Stomach smooth muscle (tissue), 2 donors: ENCODE data around the gene GSS.

ENCODE experiments used
- H3K27ac ChIP-seq: one replicate; pipeline ENCODE4 v1.7.0; 2013; ENCODE audit warnings: mild to moderate bottlenecking, low read length, inconsistent platforms
- H3K27me3 ChIP-seq, 2 donors: one replicate each; pipeline ENCODE4 v1.7.0; 2013; ENCODE audit warnings: low read length in 2 of 2; ENCODE audit not compliant: insufficient read depth in 2 of 2, control insufficient read depth in 1 of 2
- H3K36me3 ChIP-seq, 2 donors: one replicate each; pipeline ENCODE4 v1.7.0; 2013; ENCODE audit warnings: low read length in 2 of 2; ENCODE audit not compliant: control insufficient read depth in 2 of 2, insufficient read depth in 2 of 2
- H3K4me1 ChIP-seq: one replicate; pipeline ENCODE4 v1.7.0; 2013; ENCODE audit warnings: low read length; ENCODE audit not compliant: control insufficient read depth, insufficient read depth
- H3K4me3 ChIP-seq, 2 donors: one replicate each; pipeline ENCODE4 v1.7.0; 2013; ENCODE audit warnings: low read length in 2 of 2
- H3K9ac ChIP-seq, 2 donors: one replicate each; pipeline ENCODE4 v1.7.0; 2013; ENCODE audit warnings: low read length in 2 of 2, mild to moderate bottlenecking in 1 of 2
- H3K9me3 ChIP-seq, 2 donors: one replicate each; pipeline ENCODE4 v1.7.0; 2013; ENCODE audit warnings: low read length in 2 of 2; ENCODE audit not compliant: control insufficient read depth in 2 of 2
- donor health status: healthy.
- donor health status: Pancreatic carcinoma.

Gene GSS

DNA sequence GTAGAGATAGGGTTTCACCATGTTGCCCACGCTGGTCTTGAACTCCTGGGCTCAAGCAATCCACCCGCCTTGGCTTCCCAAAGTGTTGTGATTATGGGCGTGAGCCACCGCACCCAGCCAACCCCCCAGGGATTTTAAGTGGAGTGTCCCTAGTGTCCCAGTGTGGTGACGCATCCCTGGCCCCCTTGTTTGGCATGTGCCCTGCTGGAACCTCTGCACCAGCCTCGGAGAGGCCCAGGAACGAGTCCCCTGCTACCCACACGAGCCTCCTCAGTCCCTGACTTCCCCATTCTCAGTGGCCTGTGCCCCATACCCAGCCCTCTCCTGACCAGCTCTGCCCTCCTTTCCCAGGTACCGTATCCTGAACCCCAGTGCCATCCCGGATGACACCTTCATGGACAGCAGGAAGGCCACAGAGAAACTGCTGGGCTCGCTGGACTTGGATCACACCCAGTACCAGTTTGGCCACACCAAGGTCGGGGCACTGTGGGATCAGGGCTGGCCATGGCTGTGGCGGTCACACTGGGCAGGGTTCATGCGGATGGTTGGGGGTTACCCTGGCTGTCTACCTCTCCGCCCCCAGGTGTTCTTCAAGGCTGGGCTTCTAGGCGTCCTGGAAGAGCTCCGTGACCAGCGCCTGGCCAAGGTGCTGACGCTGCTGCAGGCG lies 37.3 kb upstream of the GSS start:
- H3K9ac ChIP-seq = no peak overlapping the region
- H3K4me3 ChIP-seq = no peak overlapping the region
- no peak overlapping the region for H3K27ac ChIP-seq
- H3K36me3 ChIP-seq = peaks cover 11 to 24% of the 10 kb centered on the region in 2 donors
- H3K27me3 ChIP-seq = no peaks in the 10 kb centered on the region
- H3K9me3 ChIP-seq = no peaks in the 10 kb centered on the region
- H3K4me1 ChIP-seq = peaks cover 8% of the 10 kb centered on the region

- Histone ChIP-seq H3K9me3 (no peaks in the 10 kb centered on the region), H3K4me1 (no peaks in the 10 kb centered on the region), H3K36me3 (peaks cover 10 to 19% of the 10 kb centered on the region in 2 donors), H3K27ac (no peak overlapping the region), H3K4me3 (no peak overlapping the region), H3K27me3 (no peaks in the 10 kb centered on the region), H3K9ac (no peak overlapping the region)
These were observed 35.1 kb upstream of the GSS start for GRCh38 chr20:34990661-34991214.

GRCh38 chr20:34990231-34990630 lies 34.6 kb upstream of the GSS start:
- Histone ChIP-seq H3K9me3 (no peaks in the 10 kb centered on the region), H3K36me3 (peaks cover 7 to 15% of the 10 kb centered on the region in 2 donors), H3K27ac (no peak overlapping the region), H3K4me1 (no peaks in the 10 kb centered on the region), H3K9ac (no peak overlapping the region), H3K4me3 (no peak overlapping the region), H3K27me3 (no peaks in the 10 kb centered on the region)

- H3K27ac ChIP-seq = no peak overlapping the region
- H3K4me3 ChIP-seq = no peak overlapping the region
- H3K9me3 ChIP-seq = no peaks in the 10 kb centered on the region
- H3K9ac ChIP-seq = no peak overlapping the region
- H3K36me3 ChIP-seq = peaks cover 4 to 12% of the 10 kb centered on the region in 2 donors
- no peaks in the 10 kb centered on the region for H3K4me1 ChIP-seq
- H3K27me3 ChIP-seq = no peaks in the 10 kb centered on the region
These were observed 34.1 kb upstream of the GSS start for GRCh38 chr20:34989670-34990069.

DNA sequence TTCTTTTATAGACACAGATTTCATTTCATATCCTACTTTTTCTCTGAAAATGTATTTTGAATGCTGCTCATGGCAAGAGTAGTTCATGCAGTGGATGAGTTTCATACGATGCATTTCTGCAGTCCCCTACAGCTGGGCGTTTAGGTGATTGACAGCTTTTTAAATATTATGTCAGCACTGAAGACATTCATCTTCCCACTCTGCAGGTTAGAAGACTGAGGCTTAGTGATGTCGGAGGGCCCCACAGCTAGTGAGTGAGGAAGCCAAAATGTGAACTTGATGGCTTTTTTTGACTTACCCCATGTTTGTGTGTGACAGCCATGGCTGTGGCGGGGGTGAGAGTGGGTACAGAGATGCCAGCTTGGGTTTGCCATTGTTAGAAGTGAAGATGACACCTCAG lies 33.5 kb upstream of the GSS start:
- no peaks in the 10 kb centered on the region for H3K4me1 ChIP-seq
- no peaks in the 10 kb centered on the region for H3K9me3 ChIP-seq
- peaks cover 4 to 10% of the 10 kb centered on the region in 2 donors for H3K36me3 ChIP-seq
- H3K9ac ChIP-seq = no peak overlapping the region
- peaks cover 2% of the 10 kb centered on the region in 2 donors for H3K27me3 ChIP-seq
- H3K27ac ChIP-seq = no peak overlapping the region
- H3K4me3 ChIP-seq = no peak overlapping the region

DNA sequence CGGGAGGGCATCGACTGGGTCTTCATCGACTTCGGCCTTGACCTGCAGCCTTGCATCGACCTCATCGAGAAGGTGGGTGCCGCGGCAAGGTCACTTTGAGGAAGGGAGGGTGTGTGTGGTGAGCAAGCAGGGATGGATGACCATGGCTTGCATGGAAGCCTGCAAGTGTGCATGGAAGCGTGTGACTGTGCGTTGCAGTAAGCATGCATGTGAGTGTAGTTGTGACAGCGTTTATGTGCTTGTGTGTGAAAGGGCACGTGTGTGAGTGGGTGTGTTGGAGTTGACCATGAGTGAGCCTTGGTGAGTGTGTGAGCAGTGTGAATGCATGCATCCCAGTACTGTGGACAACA lies 32.6 kb upstream of the GSS start:
- Histone ChIP-seq H3K27ac (no peak overlapping the region), H3K4me1 (no peaks in the 10 kb centered on the region), H3K9me3 (no peaks in the 10 kb centered on the region), H3K36me3 (peaks cover 3% of the 10 kb centered on the region in 2 donors), H3K27me3 (peaks cover 11% of the 10 kb centered on the region in 2 donors), H3K9ac (no peak overlapping the region), H3K4me3 (no peak overlapping the region)

DNA sequence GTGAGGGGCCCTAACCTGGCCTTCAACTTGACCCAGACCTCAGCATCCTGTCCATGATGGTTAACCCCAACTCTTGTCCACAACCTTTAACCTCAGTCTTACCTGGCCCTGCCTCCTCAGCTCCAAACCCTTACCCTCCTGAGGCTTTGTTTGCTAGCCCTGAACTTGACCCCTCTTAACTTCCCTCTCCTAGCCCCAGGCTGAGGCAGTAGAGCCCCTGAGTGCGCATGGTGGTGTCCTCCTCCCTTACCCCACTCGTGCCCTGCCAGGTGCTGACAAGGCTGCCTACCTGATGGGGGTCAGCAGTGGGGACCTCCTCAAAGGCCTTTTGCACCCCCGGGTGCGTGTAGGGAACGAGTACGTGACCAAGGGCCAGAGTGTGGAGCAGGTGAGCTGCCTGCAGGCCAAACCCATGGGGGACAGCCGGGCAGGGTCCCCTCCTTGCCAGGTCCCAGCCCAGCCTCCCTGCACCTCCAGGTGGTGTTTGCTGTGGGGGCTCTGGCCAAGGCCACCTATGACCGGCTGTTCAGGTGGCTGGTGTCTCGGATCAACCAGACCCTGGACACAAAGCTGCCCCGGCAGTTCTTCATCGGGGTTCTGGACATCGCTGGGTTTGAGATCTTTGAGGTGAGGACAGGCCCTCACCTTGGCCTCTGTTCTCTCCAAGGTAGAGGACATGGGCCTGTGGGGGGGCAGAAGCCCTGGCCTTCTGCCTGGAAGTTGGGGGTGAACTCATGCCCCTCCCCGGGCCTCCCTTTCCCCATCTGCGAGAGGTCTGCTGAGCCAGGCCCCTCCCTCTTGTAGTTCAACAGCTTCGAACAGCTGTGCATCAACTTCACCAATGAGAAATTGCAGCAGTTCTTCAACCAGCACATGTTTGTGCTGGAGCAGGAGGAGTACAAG lies 31.9 kb upstream of the GSS start:
- H3K27me3 ChIP-seq = peaks cover 14 to 16% of the 10 kb centered on the region in 2 donors
- H3K4me3 ChIP-seq = no peak overlapping the region
- no peaks in the 10 kb centered on the region for H3K9me3 ChIP-seq
- no peaks in the 10 kb centered on the region for H3K4me1 ChIP-seq
- H3K27ac ChIP-seq = no peak overlapping the region
- H3K36me3 ChIP-seq = peaks cover 0 to 2% of the 10 kb centered on the region in 2 donors
- H3K9ac ChIP-seq = no peak overlapping the region

DNA sequence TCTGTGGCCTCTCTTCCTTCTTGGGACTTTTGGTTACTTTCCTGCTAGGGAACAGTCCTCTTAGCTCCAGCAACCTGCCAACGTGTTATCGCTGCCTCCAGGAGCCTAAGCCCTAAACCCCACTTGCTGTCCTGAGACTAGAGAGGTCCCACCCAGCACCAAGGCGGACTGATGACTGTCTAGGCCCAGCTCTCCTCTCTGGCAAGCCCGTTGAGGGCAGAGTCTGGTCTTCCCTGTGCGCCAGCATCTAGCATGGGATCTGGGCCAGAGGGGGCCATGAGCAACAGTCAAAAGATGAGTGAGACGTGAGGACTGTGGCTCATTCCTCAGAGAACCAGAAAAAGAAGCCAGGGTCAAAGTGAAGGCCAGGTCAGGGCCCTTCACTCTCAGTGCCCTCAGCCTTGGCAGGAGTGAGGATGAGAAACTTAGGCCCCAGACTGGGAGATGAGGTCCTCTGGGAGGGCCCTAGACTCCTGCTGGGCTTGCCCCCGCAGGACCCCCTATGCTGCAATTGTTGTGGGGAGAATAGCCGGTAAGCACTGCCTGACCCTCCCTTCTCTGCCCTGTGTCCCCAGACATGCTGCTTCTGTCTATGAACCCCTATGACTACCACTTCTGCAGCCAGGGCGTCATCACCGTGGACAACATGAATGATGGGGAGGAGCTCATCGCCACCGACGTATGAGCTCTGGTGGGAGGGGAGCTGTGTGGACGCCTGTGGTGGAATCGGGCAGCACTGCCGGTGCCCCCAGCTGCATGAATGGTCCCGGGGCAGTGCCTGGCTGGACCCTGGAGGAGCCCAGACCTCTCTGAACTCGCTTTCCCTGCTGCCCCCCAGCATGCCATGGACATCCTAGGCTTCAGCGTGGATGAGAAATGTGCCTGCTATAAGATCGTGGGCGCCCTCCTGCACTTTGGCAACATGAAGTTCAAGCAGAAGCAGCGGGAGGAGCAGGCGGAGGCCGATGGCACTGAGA lies 31.0 kb upstream of the GSS start:
- H3K9ac ChIP-seq = no peak overlapping the region
- peaks cover 17 to 19% of the 10 kb centered on the region in 2 donors for H3K27me3 ChIP-seq
- no peaks in the 10 kb centered on the region for H3K9me3 ChIP-seq
- no peak overlapping the region for H3K27ac ChIP-seq
- no peaks in the 10 kb centered on the region for H3K4me1 ChIP-seq
- no peak overlapping the region for H3K4me3 ChIP-seq
- H3K36me3 ChIP-seq = peaks cover 0 to 2% of the 10 kb centered on the region in 2 donors

DNA sequence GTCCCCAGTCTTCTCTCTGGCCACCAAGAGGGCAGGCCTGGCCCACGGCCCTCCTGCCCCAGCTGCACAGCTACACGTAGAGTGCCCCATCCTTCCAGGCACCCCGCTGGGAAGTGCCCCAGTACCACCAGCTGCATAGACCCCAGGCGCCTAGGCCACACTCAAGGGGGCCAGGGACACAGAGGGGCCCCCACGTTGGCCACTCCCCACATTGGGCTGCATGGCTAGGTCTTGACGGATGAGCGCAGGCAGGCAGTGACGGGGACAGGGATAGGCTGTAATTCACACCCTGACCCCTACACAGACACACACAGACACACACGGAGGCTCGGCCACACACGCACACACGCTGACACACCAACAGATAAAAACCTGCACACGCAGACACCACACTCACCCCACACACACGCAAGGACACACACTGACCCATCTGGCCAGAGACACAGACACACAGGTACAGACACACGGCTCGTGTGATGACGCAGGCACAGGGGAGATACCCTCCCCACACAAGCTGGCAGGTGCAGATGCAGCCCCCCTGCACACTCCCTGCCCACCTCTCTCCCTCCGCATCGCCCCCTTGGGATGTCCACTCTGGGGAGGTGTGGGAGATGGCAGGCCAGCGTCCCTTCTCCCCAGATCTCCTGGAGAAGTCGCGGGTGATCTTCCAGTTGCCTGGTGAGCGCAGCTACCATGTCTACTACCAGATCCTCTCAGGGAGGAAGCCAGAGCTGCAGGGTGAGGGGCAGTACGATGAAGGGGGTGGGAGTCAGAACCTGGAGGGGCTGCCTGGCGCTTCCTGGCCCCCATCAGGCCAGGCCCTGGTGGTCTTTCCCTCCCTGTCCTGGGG lies 30.1 kb upstream of the GSS start:
- Histone ChIP-seq H3K4me3 (no peak overlapping the region), H3K4me1 (no peaks in the 10 kb centered on the region), H3K27me3 (peaks cover 19 to 24% of the 10 kb centered on the region in 2 donors), H3K27ac (no peak overlapping the region), H3K36me3 (peaks cover 0 to under 1% of the 10 kb centered on the region in 2 donors), H3K9me3 (no peaks in the 10 kb centered on the region), H3K9ac (no peak overlapping the region)
